K562 (cell line): ENCODE data around the gene TENM3.

Experiments
- BHLHE40 ChIP-seq: IDR thresholded peaks from 2 replicates; pipeline ENCODE4 v1.6.1; 2011; ENCODE audit warnings: low read length, improper control_type of control experiment
- EP300 ChIP-seq: IDR thresholded peaks from 2 replicates; pipeline ENCODE4 v1.6.1; 2012; ENCODE audit warnings: low read length, improper control_type of control experiment
- ETV6 ChIP-seq, 3 experiments: fragments of 150-350 bp in 1 of 3; sonication (generic) in 1 of 3; formaldehyde crosslinking in 1 of 3; IDR thresholded peaks; 2 replicates each; pipeline versions ENCODE4 v1.6.1 to v1.8.0; 2014 to 2022; ENCODE audit warnings: borderline replicate concordance in 2 of 3, low read depth in 2 of 3, antibody characterized with exemption in 1 of 3, low read length in 1 of 3, mild to moderate bottlenecking in 1 of 3, missing genetic modification reagents in 1 of 3
- LARP7 ChIP-seq: fragments of 450-650 bp; IDR thresholded peaks from 2 replicates; pipeline ENCODE4 v1.6.1; 2016
- POLR2A ChIP-seq: fragments of 450-650 bp; conservative IDR thresholded peaks from 2 replicates; pipeline ENCODE4 v1.6.1; 2016
- SPI1 ChIP-seq: IDR thresholded peaks from 2 replicates; pipeline ENCODE4 v1.6.1; 2011; ENCODE audit warnings: low read depth, low read length, control low read depth, borderline replicate concordance
- ZNF232 ChIP-seq: sonication (generic); formaldehyde crosslinking; IDR thresholded peaks from 2 replicates; pipeline ENCODE4 v1.8.0; 2022; ENCODE audit warnings: mild to moderate bottlenecking, missing genetic modification reagents
- TF ChIP-seq, protein P1 (sequence below): fragments of 450-650 bp; IDR thresholded peaks from 2 replicates; pipeline ENCODE4 v1.6.1; 2016; ENCODE audit warnings: missing biosample characterization, missing genetic modification characterization
- TF ChIP-seq, protein P2 (sequence below), 3 experiments: IDR thresholded peaks in 2 of 3; conservative IDR thresholded peaks in 1 of 3; 2 replicates each; pipeline ENCODE4 v1.5.1; 2011 to 2012; ENCODE audit warnings: low read length in 3 of 3, mild to moderate bottlenecking in 3 of 3, control low read depth in 2 of 3, improper control_type of control experiment in 1 of 3, inconsistent platforms in 1 of 3, low read depth in 1 of 3, mixed read lengths in 1 of 3, moderate library complexity in 1 of 3; ENCODE audit not compliant: insufficient read depth in 2 of 3
- TF ChIP-seq, protein P3 (sequence below): fragments of 450-650 bp; formaldehyde crosslinking; IDR thresholded peaks from 2 replicates; pipeline ENCODE4 v1.4.0; 2022; ENCODE audit warnings: missing genetic modification characterization

DNA sequence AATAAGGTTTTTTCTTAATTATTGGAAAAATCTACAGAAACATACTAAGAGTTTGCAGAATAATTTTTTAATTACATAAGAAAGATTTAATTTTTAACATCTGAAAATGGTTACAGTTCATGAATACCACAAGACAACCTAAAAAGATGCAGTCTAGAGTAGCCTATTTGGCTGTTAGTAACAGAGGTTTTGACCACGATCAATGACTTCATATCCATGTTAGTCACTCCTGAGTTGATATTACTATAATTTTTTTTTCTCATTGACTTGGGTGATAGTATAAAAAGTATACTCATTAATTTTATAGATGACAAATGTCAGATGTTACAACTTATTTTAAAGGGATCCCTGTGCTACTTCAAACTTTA, 401.5 kb downstream of the TENM3 start:
- TF ChIP-seq, protein P1, sequence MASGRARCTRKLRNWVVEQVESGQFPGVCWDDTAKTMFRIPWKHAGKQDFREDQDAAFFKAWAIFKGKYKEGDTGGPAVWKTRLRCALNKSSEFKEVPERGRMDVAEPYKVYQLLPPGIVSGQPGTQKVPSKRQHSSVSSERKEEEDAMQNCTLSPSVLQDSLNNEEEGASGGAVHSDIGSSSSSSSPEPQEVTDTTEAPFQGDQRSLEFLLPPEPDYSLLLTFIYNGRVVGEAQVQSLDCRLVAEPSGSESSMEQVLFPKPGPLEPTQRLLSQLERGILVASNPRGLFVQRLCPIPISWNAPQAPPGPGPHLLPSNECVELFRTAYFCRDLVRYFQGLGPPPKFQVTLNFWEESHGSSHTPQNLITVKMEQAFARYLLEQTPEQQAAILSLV (tag), result no peak
- TF ChIP-seq LARP7, result no peak
- no peak for TF ChIP-seq BHLHE40
- TF ChIP-seq EP300, result no peak
- TF ChIP-seq, protein P2, sequence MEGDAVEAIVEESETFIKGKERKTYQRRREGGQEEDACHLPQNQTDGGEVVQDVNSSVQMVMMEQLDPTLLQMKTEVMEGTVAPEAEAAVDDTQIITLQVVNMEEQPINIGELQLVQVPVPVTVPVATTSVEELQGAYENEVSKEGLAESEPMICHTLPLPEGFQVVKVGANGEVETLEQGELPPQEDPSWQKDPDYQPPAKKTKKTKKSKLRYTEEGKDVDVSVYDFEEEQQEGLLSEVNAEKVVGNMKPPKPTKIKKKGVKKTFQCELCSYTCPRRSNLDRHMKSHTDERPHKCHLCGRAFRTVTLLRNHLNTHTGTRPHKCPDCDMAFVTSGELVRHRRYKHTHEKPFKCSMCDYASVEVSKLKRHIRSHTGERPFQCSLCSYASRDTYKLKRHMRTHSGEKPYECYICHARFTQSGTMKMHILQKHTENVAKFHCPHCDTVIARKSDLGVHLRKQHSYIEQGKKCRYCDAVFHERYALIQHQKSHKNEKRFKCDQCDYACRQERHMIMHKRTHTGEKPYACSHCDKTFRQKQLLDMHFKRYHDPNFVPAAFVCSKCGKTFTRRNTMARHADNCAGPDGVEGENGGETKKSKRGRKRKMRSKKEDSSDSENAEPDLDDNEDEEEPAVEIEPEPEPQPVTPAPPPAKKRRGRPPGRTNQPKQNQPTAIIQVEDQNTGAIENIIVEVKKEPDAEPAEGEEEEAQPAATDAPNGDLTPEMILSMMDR (IDR thresholded peaks at IDR 0.05 in 2 of 3, conservative IDR thresholded peaks at IDR 0.05 in 1 of 3; ENCODE audit: insufficient read depth in 2 of 3, low read depth in 1 of 3, low read length in 3 of 3), result no peak
- no peak for TF ChIP-seq POLR2A
- TF ChIP-seq, protein P3, sequence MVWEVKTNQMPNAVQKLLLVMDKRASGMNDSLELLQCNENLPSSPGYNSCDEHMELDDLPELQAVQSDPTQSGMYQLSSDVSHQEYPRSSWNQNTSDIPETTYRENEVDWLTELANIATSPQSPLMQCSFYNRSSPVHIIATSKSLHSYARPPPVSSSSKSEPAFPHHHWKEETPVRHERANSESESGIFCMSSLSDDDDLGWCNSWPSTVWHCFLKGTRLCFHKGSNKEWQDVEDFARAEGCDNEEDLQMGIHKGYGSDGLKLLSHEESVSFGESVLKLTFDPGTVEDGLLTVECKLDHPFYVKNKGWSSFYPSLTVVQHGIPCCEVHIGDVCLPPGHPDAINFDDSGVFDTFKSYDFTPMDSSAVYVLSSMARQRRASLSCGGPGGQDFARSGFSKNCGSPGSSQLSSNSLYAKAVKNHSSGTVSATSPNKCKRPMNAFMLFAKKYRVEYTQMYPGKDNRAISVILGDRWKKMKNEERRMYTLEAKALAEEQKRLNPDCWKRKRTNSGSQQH (CRISPR knock-in tag), result no peak
- no peak for TF ChIP-seq ZNF232 (CRISPR knock-in tag)
- TF ChIP-seq ETV6 (IDR thresholded peaks at IDR 0.05; ENCODE audit: borderline replicate concordance in 1 of 2, low read depth in 2 of 2, low read length in 1 of 2), result no peak
- no peak for TF ChIP-seq ETV6 (CRISPR knock-in tag; IDR thresholded peaks at IDR 0.05; ENCODE audit: borderline replicate concordance)
- no peak for TF ChIP-seq SPI1
